Stimulated activated CD8-positive, alpha-beta memory T cell treated with anti-CD3 and anti-CD28 coated beads, Interleukin-4, amount 100 ng/mL, for 1 hour (primary cell): ENCODE results near the gene STX1B.
"Not testable (repeated sequence)": the region's sequence is repeated elsewhere in the genome, so short reads cannot be mapped to it uniquely, and the experiment has no call there.

Experiments
- DNase-seq, 2 donors: peaks; one replicate each; pipeline ENCODE4 v3.0.0-alpha.2; 2020; ENCODE audit warnings: low read depth in 2 of 2, low spot score in 1 of 2

The STX1B gene

GRCh38 chr16:31016018-31016417, 5.6 kb upstream of the STX1B start:
- no peak for DNase-seq

GRCh38 chr16:31013292-31013691, 2.9 kb upstream of the STX1B start:
- DNase-seq = not testable (repeated sequence)

- DNase-seq = not testable (repeated sequence)
These were observed 1.4 kb upstream of the STX1B start for GRCh38 chr16:31011815-31012214.

GRCh38 chr16:31009894-31010584, 399 bp downstream of the STX1B start:
- DNase-seq = no peak

- no peak for DNase-seq
These were observed 1.3 kb downstream of the STX1B start for GRCh38 chr16:31009120-31009519.

- DNase-seq = no peak
These were observed 1.9 kb downstream of the STX1B start for GRCh38 chr16:31008551-31008950.

- no peak for DNase-seq
These were observed 2.3 kb downstream of the STX1B start for GRCh38 chr16:31008149-31008548.

DNA sequence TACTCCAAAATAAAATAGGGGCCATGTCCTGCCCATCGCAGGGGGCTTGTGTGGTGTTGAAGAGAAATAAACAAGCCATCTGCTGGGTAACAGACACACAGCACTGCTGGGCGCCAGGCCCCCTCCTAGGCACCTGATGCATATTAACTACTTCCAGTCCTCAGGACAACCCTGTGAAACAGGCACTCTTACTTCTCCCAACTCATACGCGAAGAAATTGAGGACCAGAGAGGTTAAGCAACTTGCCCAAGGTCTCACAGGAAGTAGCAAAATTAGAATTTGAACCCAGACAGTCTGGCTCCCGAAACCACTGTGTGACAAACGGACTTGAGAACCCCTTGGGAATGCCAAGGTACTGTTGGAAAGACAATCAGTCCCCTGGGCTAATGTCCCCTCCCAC, 2.8 kb downstream of the STX1B start:
- DNase-seq = no peak

GRCh38 chr16:31006589-31006988, 3.8 kb downstream of the STX1B start:
- no peak for DNase-seq

GRCh38 chr16:31006086-31006385, 4.4 kb downstream of the STX1B start:
- DNase-seq = no peak

GRCh38 chr16:31005350-31006085, 4.9 kb downstream of the STX1B start:
- no peak for DNase-seq

GRCh38 chr16:31004658-31005057, 5.8 kb downstream of the STX1B start:
- no peak for DNase-seq

GRCh38 chr16:31003744-31004143, 6.7 kb downstream of the STX1B start:
- DNase-seq = no peak

GRCh38 chr16:31002862-31003341, 7.5 kb downstream of the STX1B start:
- DNase-seq = no peak

DNA sequence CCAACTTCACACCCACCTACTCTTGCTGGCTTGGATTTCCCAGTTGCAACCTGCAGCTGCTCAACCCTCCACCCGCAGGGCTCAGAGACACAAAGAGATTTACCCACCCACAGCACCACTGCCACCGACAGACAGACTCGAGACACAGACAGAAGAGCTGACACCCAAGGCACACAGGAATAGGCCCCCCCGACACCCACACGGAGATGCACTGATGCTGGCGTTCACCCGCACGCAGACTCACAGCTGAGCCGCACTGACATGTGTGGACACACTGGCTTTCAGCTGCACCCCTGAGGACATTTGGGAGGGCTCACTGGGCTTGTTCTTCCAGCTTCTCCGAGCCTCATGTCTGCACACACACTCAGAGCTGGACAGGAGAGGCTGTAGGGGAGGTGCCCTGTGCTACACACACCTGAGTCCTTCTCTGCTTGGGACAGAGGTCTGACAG, 8.2 kb downstream of the STX1B start:
- DNase-seq = no peak

DNA sequence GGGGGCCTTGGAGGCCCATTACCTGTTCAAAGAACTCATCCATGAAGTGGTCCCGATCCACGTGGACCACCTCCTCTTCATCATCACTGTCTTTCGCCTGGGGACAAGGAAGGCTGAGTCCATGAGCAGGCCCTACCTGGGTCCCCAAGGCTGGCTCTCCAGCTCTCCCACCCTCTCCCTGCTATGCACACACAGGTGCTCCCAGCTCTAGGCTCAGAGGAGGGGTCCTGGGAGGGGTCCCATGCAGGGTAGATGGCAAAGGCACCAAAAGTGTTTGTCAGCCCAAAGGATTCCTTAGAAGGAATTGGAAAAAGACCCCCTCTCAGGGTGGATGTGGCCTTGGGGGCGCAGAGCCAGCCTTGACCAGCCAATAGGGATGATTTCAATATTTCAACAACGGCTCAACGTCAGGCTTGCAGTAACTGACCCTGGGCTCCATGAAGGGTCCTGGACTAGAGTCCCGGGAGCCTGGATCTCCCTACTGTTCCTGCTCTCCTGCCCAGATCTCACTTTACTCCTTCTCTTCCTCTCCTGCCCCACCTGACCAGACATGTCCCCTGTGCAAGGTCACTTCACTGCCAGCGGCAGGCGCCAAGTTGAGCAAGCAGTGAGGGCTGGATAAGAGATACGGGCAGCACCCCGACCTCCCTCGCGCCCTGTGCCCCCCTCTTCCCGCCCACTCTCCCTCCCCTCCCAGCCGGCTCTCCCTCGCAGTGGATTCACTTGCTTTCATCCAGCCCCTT, 8.8 kb downstream of the STX1B start:
- no peak for DNase-seq

GRCh38 chr16:31000671-31001382, 9.6 kb downstream of the STX1B start:
- DNase-seq = no peak

DNA sequence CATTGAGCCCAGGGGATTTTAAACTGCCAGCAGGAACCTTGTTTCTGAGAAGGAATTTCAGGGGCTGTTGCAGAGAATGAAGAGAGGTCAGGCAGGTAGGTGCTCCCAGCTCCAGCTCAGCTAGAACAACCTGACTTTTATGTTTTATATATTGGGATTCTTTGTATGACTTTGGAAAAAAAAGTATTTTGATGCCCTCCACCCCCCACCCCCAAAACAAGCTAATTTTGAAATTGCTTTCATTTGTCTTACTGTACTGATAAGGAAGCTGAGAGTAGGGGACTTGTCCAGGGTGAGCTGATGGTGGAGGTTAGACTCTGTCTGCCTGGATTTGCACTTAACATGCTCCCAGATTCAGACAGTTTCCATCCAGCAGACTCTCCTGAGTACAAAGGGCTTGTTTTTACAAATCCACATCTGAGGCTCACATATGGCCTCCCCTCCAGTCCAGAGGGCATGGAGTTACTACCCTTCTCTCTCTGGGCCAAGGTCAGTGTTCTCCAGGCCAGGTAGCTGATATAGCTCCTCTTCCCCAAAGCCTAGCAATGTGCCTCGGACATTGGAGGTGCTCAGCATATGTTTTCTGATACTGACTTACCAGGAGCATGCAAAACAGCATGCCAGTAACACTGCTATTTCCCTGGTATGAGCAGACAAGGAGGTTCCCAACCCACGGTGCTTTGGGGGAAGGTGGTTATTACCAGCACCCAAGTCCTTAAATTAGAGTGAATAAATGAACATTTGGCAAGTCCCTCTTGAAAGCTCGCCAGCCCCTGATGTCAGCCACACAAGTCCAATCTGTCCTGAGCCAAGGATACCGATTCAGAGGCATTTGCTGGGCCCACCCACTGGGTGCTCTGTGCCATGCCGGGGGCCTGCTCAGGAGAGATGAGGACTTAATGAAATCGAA, 11.3 kb downstream of the STX1B start:
- DNase-seq = no peak

DNA sequence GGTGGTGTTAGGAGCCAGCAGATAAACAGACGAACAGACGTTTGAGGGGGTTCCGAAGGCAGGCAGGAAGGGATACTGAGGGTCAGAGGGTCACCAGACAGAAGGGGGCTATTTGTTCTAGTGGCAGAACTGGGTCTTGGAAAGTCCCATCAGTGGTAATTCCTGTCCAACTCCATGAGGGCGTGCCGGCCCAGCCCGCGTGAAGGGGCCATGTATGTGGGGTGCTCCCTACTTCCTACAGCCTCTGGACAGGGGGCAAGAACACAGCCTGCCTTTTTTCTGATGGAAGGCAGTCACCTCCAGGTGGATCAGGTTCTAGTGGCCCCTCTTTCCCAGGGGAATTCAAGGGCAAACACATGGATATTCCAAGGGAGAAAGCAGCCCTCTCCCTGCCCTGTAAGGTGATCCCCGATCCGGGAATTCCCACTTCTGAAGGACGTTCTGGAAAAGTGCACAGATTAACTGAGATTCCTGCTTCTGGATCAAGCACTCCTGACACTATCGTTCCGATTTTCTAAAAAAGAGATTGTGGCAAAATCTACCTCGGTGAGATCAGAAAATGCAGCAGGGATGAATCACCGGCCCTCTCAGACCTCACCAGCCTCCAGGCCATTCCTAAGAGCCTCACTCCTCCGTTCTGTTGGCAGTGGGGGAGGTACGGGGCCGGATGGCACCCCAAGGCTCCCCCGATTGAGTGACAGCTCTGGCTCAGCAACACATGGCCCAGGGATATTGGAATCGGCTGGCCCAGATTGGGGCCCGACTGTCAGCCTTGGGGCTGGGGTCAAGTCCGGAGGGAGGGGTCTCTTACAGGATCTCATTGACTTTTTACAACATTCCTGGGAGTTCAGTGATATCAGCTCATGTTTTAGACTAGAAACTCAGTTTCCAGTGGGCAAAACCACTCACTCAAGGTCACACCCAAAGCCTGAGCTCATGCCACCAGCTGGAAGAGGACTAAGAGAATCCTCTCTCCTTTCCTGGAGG, 12.4 kb downstream of the STX1B start:
- DNase-seq = no peak
